Astrocyte of the spinal cord (primary cell): ENCODE data around the gene DENND1A.

Experiments
- DNase-seq: peaks from one replicate; pipeline ENCODE4 v3.0.0; 2011; ENCODE audit warnings: low read depth, low spot score
- H3K4me3 ChIP-seq: 2 replicates; pipeline ENCODE4 v1.5.1; 2011; ENCODE audit warnings: low read depth, mild to moderate bottlenecking, low read length, moderate library complexity
- in situ Hi-C: cut with HindIII; loops from 2 replicates; pipeline ENCODE4 v1.10.0; 2017; ENCODE audit warnings: low sequenced_read_pairs
- TF ChIP-seq, protein P1 (sequence below): IDR thresholded peaks from 2 replicates; pipeline ENCODE4 v1.5.1; 2012; ENCODE audit warnings: low read depth, mild to moderate bottlenecking, low read length, inconsistent platforms

Gene DENND1A

GRCh38 chr9:123834889-123835562 is 94.9 kb downstream of the DENND1A start:
- DNase-seq, result peak; percentile 28
- TF ChIP-seq, protein P1, sequence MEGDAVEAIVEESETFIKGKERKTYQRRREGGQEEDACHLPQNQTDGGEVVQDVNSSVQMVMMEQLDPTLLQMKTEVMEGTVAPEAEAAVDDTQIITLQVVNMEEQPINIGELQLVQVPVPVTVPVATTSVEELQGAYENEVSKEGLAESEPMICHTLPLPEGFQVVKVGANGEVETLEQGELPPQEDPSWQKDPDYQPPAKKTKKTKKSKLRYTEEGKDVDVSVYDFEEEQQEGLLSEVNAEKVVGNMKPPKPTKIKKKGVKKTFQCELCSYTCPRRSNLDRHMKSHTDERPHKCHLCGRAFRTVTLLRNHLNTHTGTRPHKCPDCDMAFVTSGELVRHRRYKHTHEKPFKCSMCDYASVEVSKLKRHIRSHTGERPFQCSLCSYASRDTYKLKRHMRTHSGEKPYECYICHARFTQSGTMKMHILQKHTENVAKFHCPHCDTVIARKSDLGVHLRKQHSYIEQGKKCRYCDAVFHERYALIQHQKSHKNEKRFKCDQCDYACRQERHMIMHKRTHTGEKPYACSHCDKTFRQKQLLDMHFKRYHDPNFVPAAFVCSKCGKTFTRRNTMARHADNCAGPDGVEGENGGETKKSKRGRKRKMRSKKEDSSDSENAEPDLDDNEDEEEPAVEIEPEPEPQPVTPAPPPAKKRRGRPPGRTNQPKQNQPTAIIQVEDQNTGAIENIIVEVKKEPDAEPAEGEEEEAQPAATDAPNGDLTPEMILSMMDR, result no peak
- in situ Hi-C loops, result no loop called here
- no peak overlapping the region for H3K4me3 ChIP-seq

DNA sequence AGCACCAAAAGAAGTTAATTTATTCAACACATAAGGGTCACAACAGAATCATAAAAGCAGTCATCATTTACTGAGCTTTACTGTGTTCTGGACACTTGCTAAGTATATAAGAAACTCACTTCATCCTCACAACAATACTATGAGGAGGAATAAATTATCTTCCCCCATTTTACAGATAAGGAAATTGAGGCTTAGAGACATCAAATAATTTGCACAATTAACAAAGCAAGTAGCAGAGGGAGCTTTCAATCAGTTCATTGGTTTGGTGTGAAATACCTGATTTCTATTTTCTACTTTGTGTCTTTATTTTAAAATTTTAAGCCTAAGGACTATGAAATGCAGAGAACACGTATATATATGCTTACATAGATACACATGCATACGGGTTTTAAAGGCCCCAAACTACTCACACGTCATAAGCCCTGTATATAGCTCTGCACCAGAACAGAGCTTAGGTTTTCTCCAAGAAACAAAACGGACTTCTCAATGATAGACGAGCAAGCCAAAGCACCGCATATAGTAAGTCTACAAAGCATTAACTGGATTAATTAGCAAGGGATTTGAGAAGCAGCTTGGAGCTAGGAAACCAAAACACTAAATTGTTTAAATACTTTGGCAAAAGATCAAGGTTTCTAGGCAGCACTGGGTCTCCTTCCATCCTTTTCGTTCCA is 95.6 kb downstream of the DENND1A start:
- H3K4me3 ChIP-seq, result no peak overlapping the region
- DNase-seq, result peak; percentile 17
- TF ChIP-seq, protein P1, result no peak
- in situ Hi-C loops, result no loop called here

DNA sequence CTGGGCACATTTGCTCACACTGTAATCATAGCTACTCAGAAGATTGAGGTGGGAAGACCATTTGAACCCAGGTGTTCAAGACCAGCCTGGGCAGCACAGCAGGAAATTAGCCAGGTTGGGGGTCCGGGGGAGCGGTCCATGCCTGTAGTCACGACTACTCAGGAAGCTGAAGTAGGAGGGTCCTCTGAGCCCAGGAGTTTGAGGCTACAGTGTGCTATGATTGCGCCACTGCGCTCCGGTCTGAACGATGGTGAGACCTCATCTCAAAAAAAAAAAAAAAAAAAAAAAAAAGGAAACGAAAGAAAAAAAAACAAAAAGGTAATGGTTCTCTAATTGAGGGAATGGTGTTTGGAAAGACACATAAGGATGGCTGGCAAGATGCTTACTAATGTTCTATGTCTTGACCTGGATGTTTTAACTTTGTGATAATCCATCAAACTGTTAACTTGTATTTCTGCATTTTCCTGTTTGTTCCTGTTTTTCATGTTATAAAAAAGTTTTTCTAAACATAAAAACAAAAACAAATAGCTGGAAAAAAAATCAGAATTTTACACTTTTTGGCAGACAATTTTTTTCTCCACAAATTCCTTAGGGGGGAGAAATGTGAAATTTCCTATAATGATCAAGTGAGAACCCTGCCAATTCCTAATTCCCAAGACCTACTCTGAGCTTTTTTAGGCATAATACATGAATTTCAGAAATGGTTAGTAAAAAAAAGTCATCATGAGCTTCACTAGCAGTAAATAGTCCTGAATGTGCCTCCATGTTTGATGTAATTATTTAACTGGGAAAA is 96.9 kb downstream of the DENND1A start:
- H3K4me3 ChIP-seq, result no peak overlapping the region
- DNase-seq, result no peak
- TF ChIP-seq, protein P1, result no peak
- in situ Hi-C loops, result no loop called here

DNA sequence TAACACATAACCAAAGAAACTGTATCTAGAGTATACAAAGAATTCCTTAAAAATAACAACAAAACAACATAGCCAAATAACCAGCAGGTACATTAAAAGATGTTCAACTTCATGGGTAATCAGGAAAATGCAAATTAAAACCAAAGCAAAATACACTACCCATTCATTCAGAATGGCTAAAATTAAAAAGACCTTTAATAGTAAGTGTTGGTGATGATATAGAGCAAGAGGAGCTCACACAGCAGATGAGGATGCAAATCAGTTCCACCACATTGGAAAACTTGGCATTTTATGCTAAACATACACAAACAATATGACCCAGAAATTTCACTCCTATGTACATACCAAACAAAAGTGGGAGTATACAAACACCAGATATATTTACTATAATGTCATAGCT is 97.8 kb downstream of the DENND1A start:
- in situ Hi-C loops, result no loop called here
- no peak for DNase-seq
- H3K4me3 ChIP-seq, result no peak overlapping the region
- TF ChIP-seq, protein P1, result no peak

DNA sequence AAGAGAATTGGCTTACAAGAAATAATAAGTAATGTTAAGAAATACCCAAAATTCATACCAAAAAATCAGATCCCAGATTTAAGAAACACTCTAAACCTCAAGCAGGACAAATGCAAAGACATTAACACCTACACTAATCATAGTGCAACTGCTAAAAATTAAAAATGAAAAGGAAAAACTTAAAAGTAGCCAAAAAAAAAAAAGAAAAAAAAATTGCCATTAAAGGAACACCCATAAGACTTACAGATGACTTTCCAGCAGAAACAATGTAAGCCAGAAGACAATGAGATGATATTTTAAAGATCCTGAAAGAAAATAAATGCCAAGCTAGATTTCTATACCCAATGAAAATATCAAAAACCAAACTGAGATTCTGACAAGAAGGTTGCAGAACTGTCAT is 101.5 kb downstream of the DENND1A start:
- H3K4me3 ChIP-seq, result no peak overlapping the region
- in situ Hi-C loops, result no loop called here

More for the DNA sequence above, 101.5 kb downstream of the DENND1A start:
- TF ChIP-seq, protein P1, result no peak
- DNase-seq, result no peak
